Stimulated activated CD4-positive, alpha-beta T cell treated with anti-CD3 and anti-CD28 coated beads, Interleukin-15, amount 100 ng/mL, for 48 hours (primary cell): ENCODE data around the gene AQP12B.

Source experiments
- DNase-seq, 2 donors: peaks; one replicate each; pipeline ENCODE4 v3.0.0-alpha.2; 2020; ENCODE audit warnings: low read depth in 2 of 2

AQP12B gene

DNA sequence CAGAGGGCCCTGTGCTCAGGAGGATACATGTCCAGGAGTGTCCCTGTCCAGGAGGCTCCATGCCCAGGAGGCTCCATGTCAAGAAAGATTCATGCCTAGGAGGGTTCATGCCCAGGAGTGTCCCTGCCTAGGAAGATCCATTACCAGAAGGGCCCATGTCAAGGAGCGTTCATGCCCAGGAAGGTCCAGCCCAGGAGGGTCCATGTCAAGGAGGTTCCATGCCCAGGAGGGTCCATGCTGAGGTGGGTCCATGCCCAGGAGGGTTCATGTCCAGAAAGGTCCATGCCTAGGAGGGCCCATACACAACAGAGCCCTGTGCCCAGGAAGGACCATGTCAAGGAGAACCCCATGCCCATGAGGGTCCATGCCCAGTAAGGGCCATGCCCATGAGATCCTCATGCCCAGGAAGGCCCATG lies 50.4 kb downstream of the AQP12B start:
- DNase-seq, result no peak

- DNase-seq, result no peak
Observed at GRCh38 chr2:240631548-240632305, 51.0 kb downstream of the AQP12B start.

GRCh38 chr2:240630771-240631547 lies 51.7 kb downstream of the AQP12B start:
- no peak for DNase-seq

GRCh38 chr2:240629968-240630770 lies 52.5 kb downstream of the AQP12B start:
- DNase-seq, result no peak

GRCh38 chr2:240629619-240629967 lies 53.1 kb downstream of the AQP12B start:
- no peak for DNase-seq

DNA sequence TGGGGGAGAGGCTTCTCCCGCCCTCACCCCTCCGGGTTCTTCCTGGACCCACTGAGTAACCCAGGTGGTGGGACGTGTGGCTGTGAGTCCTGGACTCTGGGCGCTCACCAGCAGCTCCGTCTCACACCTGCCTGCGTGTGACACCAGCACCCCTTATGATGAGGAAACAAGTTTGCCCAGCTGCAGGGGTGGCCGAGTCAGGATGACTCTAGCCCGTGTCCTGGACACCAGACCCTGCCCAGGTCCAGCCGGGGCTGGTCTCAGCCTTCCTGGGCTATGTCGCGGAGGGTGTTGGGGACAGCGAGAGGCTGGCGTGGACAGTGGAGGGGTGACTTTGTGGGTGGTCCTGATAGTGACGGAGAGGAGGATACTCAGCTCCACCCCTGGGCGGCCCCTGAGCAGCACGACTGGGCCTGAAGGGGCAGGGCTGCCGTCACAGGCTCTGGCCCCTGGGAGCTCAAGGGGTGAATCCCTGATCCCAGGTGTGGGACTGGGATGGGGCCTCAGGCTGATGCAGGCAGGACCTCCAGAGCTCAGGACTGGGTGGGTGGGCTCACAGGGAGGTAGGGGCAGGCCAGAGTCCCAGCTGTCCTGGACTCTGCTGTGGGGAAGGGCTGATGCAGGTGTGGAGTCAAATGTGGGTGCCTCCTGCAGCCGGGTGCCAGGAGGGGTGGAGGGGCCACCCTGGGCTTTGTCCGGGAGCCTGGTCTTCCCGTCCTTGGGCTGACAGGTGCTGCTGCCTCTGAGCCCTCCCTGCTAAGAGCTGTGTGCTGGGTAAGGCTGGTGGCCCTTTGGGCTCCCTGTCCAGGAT lies 53.7 kb downstream of the AQP12B start:
- DNase-seq, result no peak

DNA sequence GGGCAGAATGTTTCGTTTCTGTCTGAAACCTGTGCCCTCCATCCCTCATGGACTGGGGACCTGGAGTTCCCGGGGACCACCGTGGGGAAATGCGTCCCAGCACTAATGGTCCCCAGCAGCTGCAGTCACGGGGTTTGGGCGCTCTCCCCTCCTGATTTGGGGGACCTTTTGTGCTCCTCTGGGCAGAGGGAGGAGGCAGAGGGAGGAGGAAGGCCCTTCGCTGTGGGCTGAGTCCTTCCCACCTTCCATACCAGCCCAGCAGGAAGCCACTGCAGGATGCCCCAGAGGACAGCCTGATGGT lies 54.2 kb downstream of the AQP12B start:
- no peak for DNase-seq

- DNase-seq, result no peak
Observed at GRCh38 chr2:240627736-240628506, 54.8 kb downstream of the AQP12B start.

- DNase-seq, result peak in 1 of 2 donors; percentile 22
Observed at GRCh38 chr2:240626531-240627300, 56.0 kb downstream of the AQP12B start.
